HCT116 (cell line): Measurements from ENCODE around the gene SEC22C. TPM values are rescaled to one million over a fixed set of nuclear protein-coding genes. Genes with fewer than 3 reads are reported as not detected.
A peak's percentile ranks its signal among the peaks of the same experiment; 100 is the strongest.

ENCODE experiments used
- ATAC-seq: fragments of 200-7000 bp; cut with Tn5 transposase; 2 replicates; pipeline ENCODE4 v1.9.1; 2020; ENCODE audit warnings: mild to moderate bottlenecking, moderate library complexity
- BruUV-seq: library from RNA; stranded (reverse); fragments of 400-500 nt; replicated peaks from 2 replicates; lab custom pipeline; 2021; lab: Mats Ljungman, UMichigan
- CTCF ChIA-PET: fragments of 300-600 bp; sonication (Branson Sonifier 250); formaldehyde crosslinking; loops from one replicate; lab custom pipeline; 2021; ENCODE audit warnings: antibody characterized with exemption; lab: Charles Lee
- POLR2A ChIA-PET: fragments of 300-600, 350-600 bp; sonication (Branson Sonifier 250); formaldehyde crosslinking; loops from one replicate; lab custom pipeline; 2021; ENCODE audit warnings: antibody characterized with exemption; lab: Charles Lee
- RAD21 ChIA-PET, 2 experiments: fragments of 300-600 bp; sonication (Branson Sonifier 250); formaldehyde crosslinking; loops; one replicate each; lab custom pipeline; 2023; ENCODE audit warnings: low total read pairs in 2 of 2; ENCODE audit not compliant: uncharacterized antibody in 2 of 2, unreplicated experiment in 2 of 2, low non-redundant PET in 1 of 2; lab: Charles Lee
- DNase-seq: peaks from one replicate; pipeline ENCODE4 v3.0.0-alpha.2; 2010; ENCODE audit warnings: low read depth, low spot score
- H2AFZ ChIP-seq: fragments of 200-600 bp; shearing (Covaris generic), sonication (generic); 2 replicates; pipeline ENCODE4 v1.6.1; 2017; ENCODE audit warnings: low read depth, mixed run types, mixed read lengths, antibody characterized with exemption, low read length; ENCODE audit not compliant: poor library complexity, severe bottlenecking
- H3K27ac ChIP-seq: 2 replicates; pipeline ENCODE4 v1.5.1; 2012; ENCODE audit warnings: low read depth, low read length
- H3K27me3 ChIP-seq: fragments of 200-600 bp; sonication (generic); 2 replicates; pipeline ENCODE4 v1.6.1; 2016; ENCODE audit warnings: mixed run types, low read length, mixed read lengths; ENCODE audit not compliant: insufficient read depth
- H3K36me3 ChIP-seq, 2 experiments: fragments of 200-500 bp in 1 of 2; fragments of 200-600 bp in 1 of 2; sonication (Bioruptor generic) in 1 of 2; sonication (generic) in 1 of 2; 2 replicates each; pipeline versions ENCODE4 v1.5.1 to v1.6.1; 2014 to 2016; ENCODE audit warnings: low read length in 2 of 2, inconsistent platforms in 1 of 2, mixed read lengths in 1 of 2, mixed run types in 1 of 2; ENCODE audit not compliant: insufficient read depth in 2 of 2, control insufficient read depth in 1 of 2
- H3K4me1 ChIP-seq, 2 experiments: fragments of 200-600 bp in 1 of 2; sonication (generic) in 1 of 2; 2 replicates each; pipeline versions ENCODE4 v1.5.1 to v1.6.1; 2012 to 2017; ENCODE audit warnings: low read length in 2 of 2, inconsistent platforms in 1 of 2, mild to moderate bottlenecking in 1 of 2, mixed read lengths in 1 of 2, mixed run types in 1 of 2, moderate library complexity in 1 of 2; ENCODE audit not compliant: insufficient read depth in 2 of 2, control insufficient read depth in 1 of 2
- H3K4me2 ChIP-seq: fragments of 200-600 bp; sonication (generic); 2 replicates; pipeline ENCODE4 v1.6.1; 2017; ENCODE audit warnings: mixed run types, low read length, mixed read lengths
- H3K4me3 ChIP-seq, 2 experiments: fragments of 200-600 bp in 1 of 2; sonication (generic) in 1 of 2; replicated peaks in 1 of 2; 2 replicates each; pipeline ENCODE4 v1.5.1; 2011 to 2016; ENCODE audit warnings: low read length in 2 of 2, control low read depth in 1 of 2, low read depth in 1 of 2, mild to moderate bottlenecking in 1 of 2, mixed read lengths in 1 of 2, mixed run types in 1 of 2
- H3K79me2 ChIP-seq: fragments of 200-600 bp; sonication (generic); 2 replicates; pipeline ENCODE4 v1.6.1; 2017; ENCODE audit warnings: mild to moderate bottlenecking, mixed run types, low read length, moderate library complexity, mixed read lengths; ENCODE audit not compliant: insufficient read depth
- H3K9ac ChIP-seq: fragments of 200-600 bp; sonication (generic); 2 replicates; pipeline ENCODE4 v1.6.1; 2016; ENCODE audit warnings: low read length, mixed read lengths
- H3K9me2 ChIP-seq: fragments of 200-600 bp; sonication (generic), shearing (Covaris generic); 2 replicates; pipeline ENCODE4 v1.6.1; 2017; ENCODE audit warnings: mixed run types, mild to moderate bottlenecking, moderate library complexity; ENCODE audit not compliant: insufficient read depth
- H3K9me3 ChIP-seq, 2 experiments: fragments of 200-500 bp in 1 of 2; fragments of 200-600 bp in 1 of 2; sonication (Bioruptor generic) in 1 of 2; sonication (generic) in 1 of 2; 2 replicates each; pipeline ENCODE4 v1.6.1; 2014 to 2017; ENCODE audit warnings: low read length in 2 of 2, mixed read lengths in 2 of 2, inconsistent platforms in 1 of 2, low read depth in 1 of 2, mild to moderate bottlenecking in 1 of 2, mixed run types in 1 of 2, moderate library complexity in 1 of 2; ENCODE audit not compliant: control insufficient read depth in 1 of 2, insufficient read depth in 1 of 2
- H4K20me1 ChIP-seq: fragments of 200-600 bp; sonication (generic), shearing (Covaris generic); 2 replicates; pipeline ENCODE4 v1.6.1; 2017; ENCODE audit warnings: mixed run types, mild to moderate bottlenecking, moderate library complexity; ENCODE audit not compliant: insufficient read depth
- ELF1 ChIP-seq: IDR thresholded peaks from 2 replicates; pipeline ENCODE4 v1.6.1; 2012; ENCODE audit warnings: low read depth, borderline replicate concordance
- EZH2phosphoT487 ChIP-seq: fragments of 200-600 bp; IDR thresholded peaks from 2 replicates; pipeline ENCODE4 v1.6.1; 2018; ENCODE audit warnings: antibody characterized with exemption, borderline replicate concordance
- FOSL1 ChIP-seq: IDR thresholded peaks from 2 replicates; pipeline ENCODE4 v1.6.1; 2012; ENCODE audit warnings: low read depth
- SIN3A ChIP-seq: IDR thresholded peaks from 2 replicates; pipeline ENCODE4 v1.6.1; 2012; ENCODE audit warnings: low read depth
- YY1 ChIP-seq: IDR thresholded peaks from 2 replicates; pipeline ENCODE4 v1.6.1; 2011; ENCODE audit warnings: low read length, low read depth, moderate library complexity, mild to moderate bottlenecking; ENCODE audit not compliant: insufficient replicate concordance; ENCODE audit errors: extremely low read depth
- ZFX ChIP-seq: fragments of 450-650 bp; IDR thresholded peaks from 2 replicates; pipeline ENCODE4 v1.6.1; 2017
- intact Hi-C: fragments of 100-400 bp; cut with micrococcal nuclease; formaldehyde crosslinking; loops from 2 replicates; pipeline ENCODE4 v1.10.0; 2022
- total RNA-seq: library from RNA; stranded (reverse); gene quantifications from one replicate; pipeline ENCODE4 v1.2.1, GENCODE V29; 2021; ENCODE audit not compliant: unreplicated experiment
- TF ChIP-seq, protein P1 (sequence below): IDR thresholded peaks from 2 replicates; pipeline ENCODE4 v1.6.1; 2012; ENCODE audit warnings: low read depth
- TF ChIP-seq, protein P2 (sequence below), 3 experiments: fragments of 200-600 bp in 1 of 3; sonication (generic) in 1 of 3; IDR thresholded peaks in 2 of 3; conservative IDR thresholded peaks in 1 of 3; 2 replicates each; pipeline ENCODE4 v1.5.1; 2012 to 2017; ENCODE audit warnings: low read depth in 2 of 3, low read length in 2 of 3, antibody characterized with exemption in 1 of 3, borderline replicate concordance in 1 of 3, control low read depth in 1 of 3, mild to moderate bottlenecking in 1 of 3, mixed read lengths in 1 of 3, mixed run types in 1 of 3, moderate library complexity in 1 of 3; ENCODE audit not compliant: insufficient read depth in 1 of 3

The SEC22C gene
- total RNA-seq, 1 experiment from 2014 or later = 43.4 TPM

DNA sequence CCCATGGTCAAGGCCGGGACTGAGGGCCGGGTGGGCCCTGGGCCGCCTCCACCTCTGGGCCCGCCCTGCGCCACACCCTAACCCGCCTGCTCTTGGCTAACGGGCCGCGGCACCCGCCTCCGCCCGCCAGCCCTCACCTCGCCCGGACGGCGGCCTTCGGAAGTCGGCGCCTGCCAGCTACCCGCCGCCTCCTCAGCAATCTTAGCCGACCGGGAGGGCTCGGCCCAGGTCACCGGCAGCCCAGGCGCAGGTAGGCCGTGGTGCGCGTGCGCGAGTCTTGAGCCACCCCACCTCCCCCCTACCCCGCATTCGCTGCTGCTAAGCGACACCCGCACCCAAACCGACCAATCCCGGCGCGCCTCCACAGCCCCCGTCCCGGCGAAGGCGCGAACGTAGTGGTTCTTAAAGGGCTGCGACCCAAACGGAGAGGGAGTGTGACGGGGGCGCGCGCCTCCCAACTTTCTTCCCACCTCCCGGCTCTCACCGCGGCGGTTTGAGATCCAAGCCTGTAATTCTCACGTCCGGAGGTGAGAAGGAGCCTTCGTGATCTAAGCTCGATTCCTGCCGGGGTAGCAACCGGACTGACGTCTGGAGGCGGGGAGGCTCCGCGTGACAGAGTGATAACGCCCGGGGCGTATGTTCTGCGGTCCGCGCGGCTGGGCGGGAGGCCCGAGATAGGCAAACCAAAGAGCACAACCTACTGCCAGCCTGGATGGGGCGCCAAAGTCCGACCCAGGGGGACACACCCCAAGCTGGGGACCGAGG is at the start of gene SEC22C (continued):
- TF ChIP-seq ELF1 (no peak), ZFX (peak; percentile 95), FOSL1 (no peak)
- TF ChIP-seq, protein P1, sequence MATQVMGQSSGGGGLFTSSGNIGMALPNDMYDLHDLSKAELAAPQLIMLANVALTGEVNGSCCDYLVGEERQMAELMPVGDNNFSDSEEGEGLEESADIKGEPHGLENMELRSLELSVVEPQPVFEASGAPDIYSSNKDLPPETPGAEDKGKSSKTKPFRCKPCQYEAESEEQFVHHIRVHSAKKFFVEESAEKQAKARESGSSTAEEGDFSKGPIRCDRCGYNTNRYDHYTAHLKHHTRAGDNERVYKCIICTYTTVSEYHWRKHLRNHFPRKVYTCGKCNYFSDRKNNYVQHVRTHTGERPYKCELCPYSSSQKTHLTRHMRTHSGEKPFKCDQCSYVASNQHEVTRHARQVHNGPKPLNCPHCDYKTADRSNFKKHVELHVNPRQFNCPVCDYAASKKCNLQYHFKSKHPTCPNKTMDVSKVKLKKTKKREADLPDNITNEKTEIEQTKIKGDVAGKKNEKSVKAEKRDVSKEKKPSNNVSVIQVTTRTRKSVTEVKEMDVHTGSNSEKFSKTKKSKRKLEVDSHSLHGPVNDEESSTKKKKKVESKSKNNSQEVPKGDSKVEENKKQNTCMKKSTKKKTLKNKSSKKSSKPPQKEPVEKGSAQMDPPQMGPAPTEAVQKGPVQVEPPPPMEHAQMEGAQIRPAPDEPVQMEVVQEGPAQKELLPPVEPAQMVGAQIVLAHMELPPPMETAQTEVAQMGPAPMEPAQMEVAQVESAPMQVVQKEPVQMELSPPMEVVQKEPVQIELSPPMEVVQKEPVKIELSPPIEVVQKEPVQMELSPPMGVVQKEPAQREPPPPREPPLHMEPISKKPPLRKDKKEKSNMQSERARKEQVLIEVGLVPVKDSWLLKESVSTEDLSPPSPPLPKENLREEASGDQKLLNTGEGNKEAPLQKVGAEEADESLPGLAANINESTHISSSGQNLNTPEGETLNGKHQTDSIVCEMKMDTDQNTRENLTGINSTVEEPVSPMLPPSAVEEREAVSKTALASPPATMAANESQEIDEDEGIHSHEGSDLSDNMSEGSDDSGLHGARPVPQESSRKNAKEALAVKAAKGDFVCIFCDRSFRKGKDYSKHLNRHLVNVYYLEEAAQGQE = no peak

DNA sequence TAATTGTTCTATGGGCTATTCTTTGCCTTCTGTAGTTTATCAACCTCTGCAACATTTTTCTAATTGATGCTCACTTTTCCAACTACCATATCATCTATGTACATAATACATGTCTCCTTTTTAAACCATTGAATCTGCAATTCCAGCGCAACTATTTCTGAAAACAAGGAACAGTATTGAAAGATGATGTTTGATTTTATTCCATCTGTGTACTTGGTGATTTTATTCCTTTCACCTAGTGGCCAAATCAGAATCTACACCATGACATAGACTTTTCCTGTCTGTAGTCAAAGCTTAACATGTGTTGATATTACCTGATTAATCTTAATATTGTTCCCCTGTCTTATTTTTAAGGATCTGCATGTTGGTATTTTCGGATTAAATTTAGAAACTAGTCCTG is 31.7 kb upstream of the SEC22C start:
- Histone ChIP-seq H3K9ac (0 out of 2 replicates have a peak overlapping the region, but pooled peaks have one; percentile 4), H3K27me3 (no peaks in the 10 kb centered on the region), H2AFZ (no peak overlapping the region), H3K27ac (no peak overlapping the region), H3K79me2 (peaks cover 92% of the 10 kb centered on the region), H3K36me3 (peaks cover 1% of the 10 kb centered on the region in 2 experiments; a peak in 1 of 4 replicates), H3K4me1 (no peaks in the 10 kb centered on the region; a peak in 1 of 4 replicates), H3K9me3 (no peaks in the 10 kb centered on the region), H4K20me1 (no peaks in the 10 kb centered on the region; the same call in 1 of the 2 replicates), H3K4me2 (no peak overlapping the region), H3K4me3 (no peak overlapping the region), H3K9me2 (no peaks in the 10 kb centered on the region)
- peak; percentile 79 for ATAC-seq
- ChIA-PET RAD21 (no interaction called here), POLR2A (interaction anchor here (1.0 to 1.8 kb wide), 2 partner anchors 10 to 13 kb away, joined by 5 read pairs; partner anchors contain the start of gene NKTR), CTCF (interaction anchor here (0.7 to 2.1 kb wide), 9 partner anchors 9 to 217 kb away, joined by 3 to 14 read pairs (median 5); partner anchors contain the start of genes NKTR and SS18L2)
- BruUV-seq = no TSS peak
- intact Hi-C loops = no loop called here
- DNase-seq = no peak
- TF ChIP-seq, protein P2, sequence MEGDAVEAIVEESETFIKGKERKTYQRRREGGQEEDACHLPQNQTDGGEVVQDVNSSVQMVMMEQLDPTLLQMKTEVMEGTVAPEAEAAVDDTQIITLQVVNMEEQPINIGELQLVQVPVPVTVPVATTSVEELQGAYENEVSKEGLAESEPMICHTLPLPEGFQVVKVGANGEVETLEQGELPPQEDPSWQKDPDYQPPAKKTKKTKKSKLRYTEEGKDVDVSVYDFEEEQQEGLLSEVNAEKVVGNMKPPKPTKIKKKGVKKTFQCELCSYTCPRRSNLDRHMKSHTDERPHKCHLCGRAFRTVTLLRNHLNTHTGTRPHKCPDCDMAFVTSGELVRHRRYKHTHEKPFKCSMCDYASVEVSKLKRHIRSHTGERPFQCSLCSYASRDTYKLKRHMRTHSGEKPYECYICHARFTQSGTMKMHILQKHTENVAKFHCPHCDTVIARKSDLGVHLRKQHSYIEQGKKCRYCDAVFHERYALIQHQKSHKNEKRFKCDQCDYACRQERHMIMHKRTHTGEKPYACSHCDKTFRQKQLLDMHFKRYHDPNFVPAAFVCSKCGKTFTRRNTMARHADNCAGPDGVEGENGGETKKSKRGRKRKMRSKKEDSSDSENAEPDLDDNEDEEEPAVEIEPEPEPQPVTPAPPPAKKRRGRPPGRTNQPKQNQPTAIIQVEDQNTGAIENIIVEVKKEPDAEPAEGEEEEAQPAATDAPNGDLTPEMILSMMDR (IDR thresholded peaks at IDR 0.05 in 2 of 3, conservative IDR thresholded peaks at IDR 0.05 in 1 of 3; ENCODE audit: borderline replicate concordance in 1 of 3, insufficient read depth in 1 of 3, low read depth in 2 of 3, low read length in 2 of 3) = peak in 2 of 3 experiments; percentile 45 to 69; a peak in 4 of 6 replicates
- no peak for TF ChIP-seq YY1
- TF ChIP-seq EZH2phosphoT487 = no peak
- TF ChIP-seq SIN3A = no peak
- TF ChIP-seq ZFX = no peak
